GM19025 (cell line): ENCODE results near the gene AHRR.
A peak's percentile ranks its signal among the peaks of the same experiment; 100 is the strongest.
"Not testable (repeated sequence)": the region's sequence is repeated elsewhere in the genome, so short reads cannot be mapped to it uniquely, and the experiment has no call there.

Source experiments
- ATAC-seq: cut with Tn5 transposase; IDR thresholded peaks from one replicate; pipeline ENCODE4 v1.9.1; 2021; ENCODE audit warnings: mild to moderate bottlenecking, low read depth, moderate library complexity; ENCODE audit not compliant: unreplicated experiment

AHRR gene

GRCh38 chr5:305050-305449, 16.5 kb upstream of the AHRR start:
- no peak for ATAC-seq

- no peak for ATAC-seq
Measured at GRCh38 chr5:305459-305858, 16.1 kb upstream of the AHRR start.

GRCh38 chr5:306011-306805, 15.3 kb upstream of the AHRR start:
- no peak for ATAC-seq

GRCh38 chr5:307306-307705, 14.2 kb upstream of the AHRR start:
- no peak for ATAC-seq

GRCh38 chr5:307794-308579, 13.5 kb upstream of the AHRR start:
- ATAC-seq: no peak

GRCh38 chr5:308672-309271, 12.7 kb upstream of the AHRR start:
- ATAC-seq: no peak

- ATAC-seq: not testable (repeated sequence)
Measured at GRCh38 chr5:309831-310230, 11.7 kb upstream of the AHRR start.

GRCh38 chr5:310516-310915, 11.0 kb upstream of the AHRR start:
- ATAC-seq: no peak

GRCh38 chr5:310941-311434, 10.5 kb upstream of the AHRR start:
- ATAC-seq: no peak

- ATAC-seq: no peak
Measured at GRCh38 chr5:311963-312362, 9.6 kb upstream of the AHRR start.

- ATAC-seq: no peak
Measured at GRCh38 chr5:312845-313244, 8.7 kb upstream of the AHRR start.

GRCh38 chr5:313265-313664, 8.2 kb upstream of the AHRR start:
- no peak for ATAC-seq

GRCh38 chr5:313806-314376, 7.6 kb upstream of the AHRR start:
- ATAC-seq: no peak

GRCh38 chr5:314676-315487, 6.6 kb upstream of the AHRR start:
- no peak for ATAC-seq

GRCh38 chr5:315488-316209, 5.9 kb upstream of the AHRR start:
- ATAC-seq: no peak

GRCh38 chr5:316210-317085, 5.1 kb upstream of the AHRR start:
- ATAC-seq: peak; percentile 15

- ATAC-seq: peak; percentile 60
Measured at GRCh38 chr5:317086-317811, 4.3 kb upstream of the AHRR start.

- no peak for ATAC-seq
Measured at GRCh38 chr5:318341-318897, 3.1 kb upstream of the AHRR start.
